Stimulated activated CD8-positive, alpha-beta memory T cell treated with anti-CD3 and anti-CD28 coated beads, Interleukin-4, amount 100 ng/mL, for 24 hours (primary cell): ENCODE measurements around the gene FCRL1.

Source experiments
- DNase-seq: peaks from one replicate; pipeline ENCODE4 v3.0.0-alpha.2; 2020; ENCODE audit warnings: low read depth

Gene FCRL1, protein sequence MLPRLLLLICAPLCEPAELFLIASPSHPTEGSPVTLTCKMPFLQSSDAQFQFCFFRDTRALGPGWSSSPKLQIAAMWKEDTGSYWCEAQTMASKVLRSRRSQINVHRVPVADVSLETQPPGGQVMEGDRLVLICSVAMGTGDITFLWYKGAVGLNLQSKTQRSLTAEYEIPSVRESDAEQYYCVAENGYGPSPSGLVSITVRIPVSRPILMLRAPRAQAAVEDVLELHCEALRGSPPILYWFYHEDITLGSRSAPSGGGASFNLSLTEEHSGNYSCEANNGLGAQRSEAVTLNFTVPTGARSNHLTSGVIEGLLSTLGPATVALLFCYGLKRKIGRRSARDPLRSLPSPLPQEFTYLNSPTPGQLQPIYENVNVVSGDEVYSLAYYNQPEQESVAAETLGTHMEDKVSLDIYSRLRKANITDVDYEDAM

DNA sequence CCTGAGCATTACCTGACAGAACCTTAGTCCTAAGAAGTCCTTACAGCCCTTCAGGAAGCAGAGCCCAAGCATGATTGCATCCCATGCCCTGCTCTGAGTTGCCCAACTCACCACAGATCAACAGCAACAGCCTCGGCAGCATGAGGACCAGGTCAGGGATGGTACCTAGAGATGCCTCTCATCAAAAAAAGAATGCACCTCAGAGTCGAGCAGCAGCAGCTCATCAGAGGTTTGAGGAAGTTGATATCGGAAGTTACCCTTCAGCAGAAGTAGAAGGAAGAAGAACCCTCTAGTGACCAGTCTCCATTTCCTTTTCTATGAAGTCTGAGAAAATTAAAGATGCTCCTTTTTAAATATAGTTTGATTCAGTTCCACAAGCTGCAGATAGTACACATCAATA lies at the start of gene FCRL1:
Gene FCRL1 (minus strand): TSS at position 225 of the 400 bp plus-strand sequence. CDS start 83 bp downstream, at position 142.
- DNase-seq, result no peak

DNA sequence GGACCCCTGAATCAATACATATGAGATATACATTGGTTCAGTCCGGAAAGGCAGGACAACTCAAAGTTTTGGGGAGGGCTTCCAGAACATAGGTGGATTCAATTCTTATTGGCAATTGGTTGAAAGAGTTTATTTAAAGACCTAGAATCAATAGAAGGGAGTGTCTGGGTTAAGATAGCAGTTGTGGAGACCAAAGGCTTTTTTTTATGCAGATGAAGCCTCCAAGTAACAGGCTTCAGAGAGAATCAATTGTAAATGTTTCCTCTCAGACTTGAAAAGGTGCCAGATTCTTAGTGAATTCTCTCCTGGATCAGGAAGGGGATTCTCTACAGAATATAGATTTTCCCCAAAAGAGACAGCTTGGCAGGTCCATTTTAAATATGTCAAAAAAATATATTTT lies 48.7 kb upstream of the FCRL1 start:
- DNase-seq, result no peak

DNA sequence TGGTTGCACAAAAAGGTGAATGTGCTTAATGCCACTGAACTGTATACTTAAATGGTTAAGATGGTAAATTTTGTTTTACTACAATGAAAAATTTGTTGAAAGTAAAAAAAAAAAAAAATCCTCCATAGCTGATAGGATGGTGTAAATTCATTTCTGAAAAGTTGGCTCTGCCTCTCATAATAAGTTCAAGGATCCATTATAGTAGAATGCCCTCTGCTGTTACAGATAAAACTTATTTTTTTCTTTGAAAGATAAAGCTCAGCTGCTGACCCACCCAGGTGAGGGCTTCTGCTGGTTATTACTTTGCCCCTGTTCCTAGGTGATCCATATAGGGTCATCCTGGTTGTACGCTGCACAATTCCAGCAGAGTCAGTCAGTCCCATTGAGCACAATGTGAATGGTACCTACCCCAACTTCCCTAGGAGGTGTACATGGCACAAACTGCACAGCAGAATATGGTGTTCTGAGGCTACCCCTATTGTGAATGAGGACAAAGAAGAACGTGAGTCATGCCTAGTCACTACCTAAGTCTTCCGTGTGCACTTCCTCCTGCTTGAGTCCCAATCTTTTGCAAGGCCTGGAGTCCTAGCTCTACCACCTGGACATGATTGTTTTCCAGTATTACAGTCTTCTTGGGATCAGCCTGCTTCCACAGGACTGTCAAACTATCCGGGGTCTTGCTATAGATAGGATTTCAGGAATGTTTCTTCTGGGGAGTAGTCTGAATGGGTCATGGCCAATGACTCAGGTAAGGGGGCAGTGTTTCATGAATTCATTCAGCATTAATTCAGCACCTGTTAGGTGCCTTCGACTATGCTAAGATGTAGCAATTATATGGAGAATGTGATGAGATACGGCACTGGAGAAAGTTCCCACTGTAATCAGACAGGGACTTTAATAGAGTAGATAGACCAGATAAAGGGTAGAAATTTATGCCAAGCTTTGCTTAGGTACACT lies 42.5 kb upstream of the FCRL1 start:
- no peak for DNase-seq

DNA sequence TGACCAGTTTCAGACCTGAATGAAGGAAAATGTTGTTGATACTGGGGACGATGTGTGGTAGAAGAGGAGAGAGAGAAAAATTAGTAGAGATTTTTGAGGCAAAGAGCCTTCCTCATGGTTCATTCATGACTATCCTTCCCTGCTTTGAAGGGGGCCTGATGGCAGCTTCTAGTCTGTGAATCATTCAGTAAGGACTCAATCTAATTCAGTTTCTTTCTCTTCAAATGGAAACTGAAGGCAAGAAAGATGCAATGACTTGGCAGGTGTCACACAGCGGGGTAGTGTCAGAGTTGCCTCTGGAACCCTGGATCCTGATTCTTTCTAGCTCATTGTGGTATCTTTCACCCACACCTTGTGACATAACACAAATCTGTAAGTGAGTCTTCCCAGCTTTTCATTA lies 36.6 kb upstream of the FCRL1 start:
- DNase-seq, result no peak

DNA sequence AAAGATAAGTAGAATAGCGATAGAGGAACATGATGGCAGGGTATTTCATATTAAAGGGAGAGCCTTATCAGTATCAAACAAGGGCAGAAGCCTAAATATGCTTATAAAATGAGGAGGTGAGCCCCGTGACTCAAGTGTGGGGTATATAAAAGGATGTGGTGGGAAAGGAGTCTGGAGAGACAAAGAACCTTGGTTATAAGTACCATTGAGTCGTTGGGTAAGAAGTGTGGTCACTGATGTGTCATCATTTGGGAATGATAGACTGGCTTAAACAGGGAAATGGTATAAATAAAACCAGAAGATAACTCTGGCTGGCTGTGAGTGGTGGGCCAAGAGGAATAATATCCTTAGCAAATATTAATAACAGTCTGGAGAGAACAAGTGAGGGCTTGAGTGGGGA lies 32.6 kb upstream of the FCRL1 start:
- DNase-seq, result no peak

DNA sequence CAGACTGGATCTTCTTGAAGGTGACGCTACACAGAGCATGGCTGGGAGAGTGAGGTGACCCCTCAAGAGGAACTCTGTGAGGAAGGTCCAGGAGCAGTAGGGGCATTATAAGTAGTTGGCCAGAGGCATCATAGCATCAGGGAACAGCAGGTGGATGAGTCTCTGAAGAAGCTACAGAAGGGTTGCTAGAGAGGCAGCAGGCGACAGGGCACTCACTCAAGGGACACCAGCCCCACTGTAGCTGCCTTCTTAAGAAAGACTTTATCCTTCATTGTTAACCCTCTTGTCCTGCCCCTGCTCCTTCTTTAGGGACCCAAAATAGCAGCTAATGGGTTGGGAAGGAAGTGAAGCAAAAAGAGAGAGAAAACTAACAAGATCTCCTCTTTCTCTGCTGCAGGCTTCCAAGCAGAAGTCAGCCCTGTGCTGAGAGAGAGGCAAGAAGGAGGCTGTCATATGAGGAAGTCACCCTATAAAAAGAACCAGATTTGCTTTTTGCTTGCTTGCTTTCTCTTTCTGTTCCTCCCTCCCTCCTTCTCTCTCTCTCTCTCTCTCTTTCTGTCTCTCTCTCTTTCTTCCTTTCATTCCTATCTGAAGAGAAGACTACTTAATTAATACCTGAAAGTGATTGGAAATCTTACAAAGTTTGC lies 29.4 kb upstream of the FCRL1 start:
- no peak for DNase-seq

DNA sequence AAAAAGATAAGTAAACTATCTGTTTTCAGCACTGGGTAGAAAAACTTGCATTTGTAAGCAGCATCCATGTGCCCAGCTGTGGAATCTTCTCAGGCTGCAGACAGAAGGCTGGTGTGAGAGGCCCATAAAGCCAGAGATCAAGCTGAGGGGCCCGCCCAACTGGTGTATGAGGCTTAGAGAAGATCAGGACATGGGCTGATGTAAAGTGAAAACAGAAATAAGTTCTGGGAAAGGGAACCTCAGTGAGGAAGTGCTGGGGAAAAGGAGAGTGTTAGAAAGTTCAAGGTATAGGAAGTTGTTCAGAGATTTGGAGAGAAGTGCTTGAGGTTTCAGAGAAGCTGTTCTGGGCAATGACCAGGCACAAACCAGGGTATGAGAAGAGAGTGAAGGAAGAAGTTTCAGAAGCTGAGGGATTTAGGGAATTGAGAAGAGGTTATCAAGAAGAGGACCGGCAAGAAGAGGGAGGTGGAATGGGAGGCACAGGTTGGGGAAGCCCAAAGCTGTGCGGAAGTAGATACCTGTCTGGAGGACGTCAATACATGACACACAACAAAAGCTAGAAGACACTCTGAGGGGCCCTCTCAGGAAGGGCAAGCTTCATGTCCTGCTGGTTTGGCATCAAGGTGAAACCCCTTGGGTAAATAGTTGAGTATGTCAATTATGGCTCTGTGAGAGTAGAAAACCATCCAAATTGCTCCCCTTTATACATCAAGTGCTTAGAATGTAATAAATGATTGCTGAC lies 24.3 kb upstream of the FCRL1 start:
- no peak for DNase-seq

DNA sequence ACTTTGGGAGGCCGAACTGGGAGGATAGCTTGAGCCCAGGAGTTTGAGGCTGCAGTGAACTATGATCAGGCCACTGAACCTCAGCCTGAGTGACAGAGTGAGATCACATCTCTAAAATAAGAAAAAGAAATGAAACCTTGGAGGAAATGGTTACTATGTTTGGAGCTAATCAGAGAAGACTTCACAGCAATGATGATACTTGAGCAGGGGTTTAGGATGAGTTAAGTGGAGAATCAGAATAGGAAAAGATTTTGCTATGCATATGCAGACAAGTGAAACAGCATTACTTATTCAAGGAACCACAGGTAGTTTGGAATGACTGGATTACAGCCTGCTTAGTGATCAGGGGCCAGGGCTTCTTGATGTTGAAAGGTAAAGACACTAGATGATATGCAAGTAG lies 23.0 kb upstream of the FCRL1 start:
- no peak for DNase-seq

DNA sequence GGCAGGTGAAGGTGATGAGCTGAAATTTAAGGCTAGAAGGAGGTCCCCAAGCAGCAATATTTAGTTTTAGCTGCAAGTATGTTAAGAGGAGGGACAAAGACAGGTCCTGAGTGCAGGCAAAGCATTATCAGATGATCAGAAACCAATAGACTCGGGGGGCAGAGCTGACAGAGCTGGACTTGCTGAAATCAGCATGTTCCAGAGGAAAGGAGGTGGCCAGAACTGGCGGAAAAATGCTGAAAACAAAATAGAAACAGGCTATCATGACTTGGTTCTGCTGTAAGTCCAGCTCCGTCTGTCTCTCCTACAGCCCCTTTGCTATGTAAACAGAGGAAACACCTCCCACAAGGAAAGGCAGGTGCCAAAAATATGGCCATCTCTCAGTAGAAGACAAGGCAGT lies 21.8 kb upstream of the FCRL1 start, which contains the start of gene CD5L:
Gene CD5L (minus strand): TSS at position 101 of the 400 bp plus-strand sequence. CDS start 107 bp downstream, outside the sequence.
- no peak for DNase-seq

DNA sequence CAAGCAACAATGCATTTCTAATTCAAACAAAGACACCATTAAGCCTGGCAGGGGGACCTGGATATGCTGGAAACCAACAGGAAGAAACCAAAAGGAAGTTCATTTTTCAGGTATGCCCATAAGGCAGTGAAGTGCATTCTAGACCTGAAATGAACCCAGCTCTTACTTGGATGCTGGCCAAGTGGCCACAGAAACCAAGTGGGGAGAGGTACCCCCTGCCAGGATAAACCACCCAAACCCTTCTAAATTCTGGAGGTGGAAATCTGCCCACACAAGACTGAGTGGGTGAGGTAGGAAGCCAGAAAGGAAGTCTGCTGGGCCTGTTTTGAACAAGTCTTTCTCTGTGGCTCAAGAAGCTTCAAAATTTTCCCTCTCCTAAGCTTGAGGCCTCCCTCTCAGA lies 19.0 kb upstream of the FCRL1 start:
- DNase-seq, result no peak

DNA sequence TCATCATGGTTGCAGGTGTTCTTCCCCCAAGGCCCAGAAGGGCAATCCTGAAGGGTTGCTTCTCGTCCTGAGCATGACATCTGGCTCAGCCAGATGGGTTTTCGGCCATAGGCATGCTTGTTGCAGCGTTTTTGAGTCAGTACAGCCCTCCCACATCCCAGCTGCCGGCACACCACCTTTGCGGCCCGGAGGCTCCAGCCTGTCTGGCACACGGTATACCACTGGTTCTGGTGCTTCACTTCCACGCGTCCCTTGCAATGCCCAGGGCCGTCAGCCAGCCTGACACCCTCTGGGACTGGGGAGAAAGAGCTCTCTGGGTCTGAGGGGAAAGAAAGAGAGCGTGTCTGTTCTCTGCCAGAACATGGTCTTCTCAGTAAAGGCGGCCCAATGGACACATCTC lies 14.5 kb upstream of the FCRL1 start:
- DNase-seq, result no peak

DNA sequence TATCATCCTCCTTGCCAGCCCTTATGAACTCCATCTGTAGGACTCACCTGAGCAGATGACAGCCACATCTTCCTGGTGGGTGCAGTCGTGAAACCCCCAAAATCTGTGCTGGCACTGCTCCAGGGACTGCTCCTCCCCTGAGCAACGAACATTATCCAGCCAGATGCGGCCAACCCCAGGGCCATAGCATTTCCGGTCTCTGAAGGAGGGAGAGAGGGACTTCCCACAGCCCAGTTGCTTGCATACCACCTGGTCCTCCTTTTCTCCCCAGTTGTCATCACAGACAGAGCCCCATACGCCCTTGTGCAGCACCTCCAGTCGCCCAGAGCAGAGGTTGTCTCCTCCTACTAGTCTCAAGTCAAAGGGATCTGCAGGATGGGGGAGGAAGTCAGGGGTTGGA lies 13.2 kb upstream of the FCRL1 start:
- DNase-seq, result no peak

DNA sequence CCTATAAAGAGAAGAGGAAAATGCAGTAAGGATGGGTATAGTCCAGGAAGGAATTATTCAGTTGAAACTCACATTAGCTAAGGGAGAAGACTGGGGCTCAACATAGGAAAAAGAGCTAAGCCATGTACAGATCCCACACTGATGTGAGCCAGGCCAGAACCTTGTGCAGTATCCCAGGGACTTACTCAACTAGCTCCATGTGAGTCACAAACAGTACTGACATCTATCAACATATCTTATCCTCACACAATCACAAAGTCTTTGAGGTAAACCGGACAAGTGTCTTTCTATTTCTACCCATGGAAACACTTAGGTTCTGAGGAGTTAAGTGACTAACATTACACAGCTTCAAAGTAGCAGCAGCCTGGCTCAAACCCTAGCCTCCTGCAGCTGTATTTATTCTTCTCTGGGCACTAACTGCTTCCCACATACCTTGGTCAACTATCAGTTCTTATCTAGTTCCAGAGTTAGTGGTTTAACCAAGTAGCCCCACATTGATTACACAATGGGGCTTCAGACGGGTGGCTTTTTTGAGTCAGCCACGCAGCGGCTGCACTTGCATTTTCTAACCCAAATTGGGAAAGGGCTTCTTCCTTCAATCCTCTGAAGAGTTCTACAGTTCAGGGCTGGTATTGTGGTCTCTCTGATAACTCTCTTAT lies 12.2 kb upstream of the FCRL1 start:
- no peak for DNase-seq

DNA sequence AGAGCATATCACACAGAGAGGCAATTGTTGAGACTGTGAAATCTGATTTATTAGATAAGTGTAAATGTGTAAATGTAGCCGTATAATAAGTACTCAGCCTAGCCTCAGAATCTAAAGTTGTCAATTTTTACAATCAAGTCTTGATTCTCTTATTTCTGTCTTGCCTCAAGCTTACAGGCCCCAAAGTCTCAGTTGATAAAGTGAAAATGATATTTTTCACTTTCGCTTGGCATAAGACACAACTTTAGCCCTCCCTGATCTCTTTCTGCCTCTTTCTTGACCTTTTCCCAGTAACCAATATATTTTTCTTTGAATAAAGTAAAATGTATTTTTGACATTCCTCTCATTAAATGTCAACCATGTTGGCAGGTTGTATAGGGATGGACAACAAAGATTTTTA lies 11.0 kb upstream of the FCRL1 start:
- DNase-seq, result no peak

DNA sequence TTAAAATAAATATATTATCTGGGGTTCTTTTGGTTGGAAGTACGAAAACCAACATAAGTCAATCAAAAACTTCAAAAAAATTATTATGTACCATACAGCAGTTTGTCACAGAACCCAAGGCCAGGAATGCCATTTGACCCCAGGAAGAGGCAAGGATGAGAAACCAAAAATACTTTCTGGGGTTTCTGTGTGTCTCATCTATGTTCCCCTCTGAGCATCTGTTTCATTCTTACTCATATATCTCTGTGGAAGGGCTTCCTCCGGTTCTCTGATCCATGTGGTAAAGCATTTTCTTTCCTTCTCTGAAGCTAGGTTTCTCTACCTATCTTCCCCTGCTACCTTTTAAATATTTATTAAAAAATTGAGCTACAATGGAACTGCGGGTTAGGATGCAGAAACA lies 9.8 kb upstream of the FCRL1 start:
- no peak for DNase-seq

DNA sequence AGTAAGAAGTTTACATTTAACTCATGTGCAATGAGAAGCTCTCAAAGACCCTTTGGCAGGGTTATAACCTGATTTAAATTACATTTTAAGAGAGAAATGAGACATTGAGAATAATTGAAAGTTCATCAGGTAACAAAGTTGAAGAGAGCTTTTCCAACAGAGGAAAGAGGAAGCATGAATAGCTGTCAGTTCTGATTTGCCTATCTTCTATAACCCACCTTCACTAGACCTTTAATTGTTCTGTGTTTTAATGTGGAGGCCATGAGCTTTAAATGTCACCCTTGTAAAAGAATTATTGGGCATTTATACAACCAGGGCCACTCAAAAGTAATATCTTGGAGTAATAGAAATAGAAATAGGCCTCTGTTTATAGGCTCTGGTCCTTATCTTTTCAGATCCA lies 9.3 kb upstream of the FCRL1 start:
- DNase-seq, result no peak

DNA sequence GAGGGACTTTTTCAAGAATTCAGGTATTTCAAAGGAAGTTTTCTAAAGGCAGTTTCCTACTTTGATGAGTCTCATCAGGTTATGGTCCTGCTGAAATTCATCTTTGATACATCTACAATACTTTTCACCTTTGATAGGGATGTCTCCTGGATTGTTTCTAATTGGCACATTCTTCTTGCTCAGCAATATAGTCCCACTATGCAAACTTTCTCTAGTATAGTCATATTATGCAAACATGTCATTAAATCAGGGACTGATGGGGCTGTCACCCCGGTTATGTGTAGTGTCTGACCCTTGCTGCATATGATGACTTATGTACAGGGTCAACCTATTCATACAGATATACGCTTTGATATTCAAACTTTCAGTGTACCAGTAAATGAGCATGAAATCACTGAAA lies 379 bp upstream of the FCRL1 start:
- no peak for DNase-seq

DNA sequence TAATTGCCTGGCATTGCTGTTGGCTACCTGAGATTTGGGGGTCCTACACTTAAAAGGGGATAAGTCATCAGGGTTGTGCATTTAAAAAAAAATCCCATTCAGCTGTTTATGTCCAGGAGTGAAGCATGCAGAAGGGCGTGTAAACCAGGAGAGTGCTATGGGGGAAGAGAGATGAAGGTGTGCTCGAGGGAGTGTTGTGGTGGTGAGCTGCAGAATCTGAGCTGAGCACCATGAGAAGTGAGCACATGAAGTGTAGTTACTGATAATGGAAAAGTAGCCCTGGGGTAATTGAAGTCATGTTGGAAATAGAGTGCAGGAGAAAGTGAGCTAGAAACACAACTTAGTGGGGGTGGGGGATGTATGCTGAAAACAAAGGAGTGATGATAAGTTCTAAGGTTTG lies 705 bp downstream of the FCRL1 start:
- no peak for DNase-seq

DNA sequence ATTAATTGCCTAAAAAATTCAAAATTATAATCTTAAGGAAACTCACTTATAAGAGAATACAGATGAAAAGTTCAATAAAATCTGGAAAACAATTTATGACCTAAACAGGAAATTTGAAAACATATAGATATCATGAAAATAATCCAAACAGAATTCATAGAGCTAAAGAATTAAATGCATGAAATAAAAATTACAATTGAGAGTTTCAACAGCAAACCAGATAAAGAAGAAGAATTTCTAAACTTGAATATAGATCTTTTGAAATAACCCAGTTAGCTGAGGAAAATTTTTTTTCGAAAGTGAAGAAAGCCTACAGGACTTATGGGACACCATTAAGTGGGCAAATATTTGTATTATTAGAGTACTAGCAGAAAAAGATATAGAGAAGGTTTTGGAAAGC lies 6.7 kb downstream of the FCRL1 start:
- no peak for DNase-seq

DNA sequence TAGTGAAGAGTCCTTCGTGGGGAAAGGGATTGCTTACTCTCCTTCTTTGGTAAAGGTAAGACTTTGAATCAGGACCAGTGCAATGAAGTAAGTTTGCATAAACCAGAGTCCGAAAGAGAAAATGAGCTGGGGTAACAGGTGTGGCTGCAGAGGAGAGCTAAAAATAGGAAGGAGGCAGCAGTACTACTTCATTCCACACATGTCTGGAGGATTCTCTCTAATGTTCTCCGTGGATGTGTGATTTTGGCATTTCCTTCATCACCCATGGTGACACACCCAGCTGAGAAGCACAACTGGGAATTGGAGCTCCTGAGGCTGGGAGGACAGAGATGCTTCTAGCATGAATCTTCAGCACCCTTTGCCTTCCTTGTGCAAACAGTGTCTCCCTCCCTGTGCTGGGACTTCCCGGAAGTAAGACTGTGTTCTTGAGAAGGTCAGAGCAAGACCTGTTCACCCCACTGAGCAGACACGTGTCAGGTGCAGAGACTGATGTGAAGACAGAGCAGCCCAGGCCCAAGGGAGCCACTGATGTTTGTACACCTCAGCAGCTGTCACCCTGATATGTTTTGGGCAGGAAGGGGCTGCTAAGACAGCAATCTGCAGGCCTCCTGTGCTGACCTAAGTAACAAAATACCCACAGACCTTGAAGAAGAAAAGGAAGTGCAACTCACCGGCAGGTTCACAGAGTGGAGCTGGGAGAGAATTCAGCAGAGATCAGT lies 13.3 kb downstream of the FCRL1 start:
- DNase-seq, result no peak

DNA sequence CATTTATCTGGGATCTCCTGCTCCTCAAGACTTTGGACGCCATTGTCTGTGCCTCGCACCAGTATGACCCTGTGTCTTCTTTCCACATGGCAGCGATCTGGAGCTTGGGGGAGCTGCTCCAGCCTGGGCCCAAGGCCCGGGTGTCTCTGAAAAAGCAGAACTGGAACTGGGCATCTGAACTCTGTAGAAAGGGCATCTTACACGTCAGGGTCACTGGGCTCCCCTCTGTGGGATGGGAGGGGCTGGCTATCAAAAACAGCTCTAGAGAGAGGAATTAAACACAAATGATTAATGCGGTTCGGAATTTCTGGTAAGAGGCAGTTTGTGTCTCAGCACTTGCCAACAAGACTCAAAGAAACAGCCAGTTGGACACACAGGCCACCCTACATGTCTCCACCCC lies 16.1 kb downstream of the FCRL1 start:
- DNase-seq, result no peak
